Renal cortex interstitium (tissue), 15 donors: Measurements from ENCODE around the gene CR2. TPM values are rescaled to one million over a fixed set of nuclear protein-coding genes. Genes with fewer than 3 reads are reported as not detected.

ENCODE experiments used
- DNase-seq, 11 donors: peaks; one replicate each; pipeline ENCODE4 v3.0.0-alpha.2; 2013; ENCODE audit warnings: low read depth in 9 of 11, low spot score in 4 of 11; ENCODE audit errors: extremely low read depth in 1 of 11
- long read RNA-seq, 16 experiments: transcript quantifications; one replicate each; lab custom pipeline, GENCODE V29; 2026
- polyA plus RNA-seq, 3 donors: library from polyadenylated mRNA; unstranded; fragments of 120-200 nt; gene quantifications; one replicate each; pipeline ENCODE4 v1.2.1, GENCODE V29; 2013; ENCODE audit not compliant: insufficient read length in 3 of 3

CR2 gene
- 1 to 10 TPM in 2 of 3 donors, under 1 TPM in 1; 0.98 to 1.6 (median 1.3) TPM for polyA plus RNA-seq
- long read RNA-seq, donor 1 = 0 reads
- long read RNA-seq, donor 2, full-length matches to known transcripts = 1 of 1 reads
- long read RNA-seq, donor 2, partial matches to known transcripts = 0 of 1 reads
- long read RNA-seq, donor 2, other reads (novel, unspliced or antisense) = 0 of 1 reads
- long read RNA-seq, donor 3 = 0 reads
- long read RNA-seq, donor 4 = 0 reads
- long read RNA-seq, donor 5 = 0 reads
- long read RNA-seq, donor 6 = 0 reads
- long read RNA-seq, donor 7 = 0 reads
- long read RNA-seq, donor 8 = 0 reads
- long read RNA-seq, donor 9 = 0 reads
- long read RNA-seq, donor 10 = 0 reads
- long read RNA-seq, donor 11 = 0 reads
- long read RNA-seq, donor 12 = 0 reads
- long read RNA-seq, donor 13, full-length matches to known transcripts = 1 of 1 reads
- long read RNA-seq, donor 13, partial matches to known transcripts = 0 of 1 reads
- long read RNA-seq, donor 13, other reads (novel, unspliced or antisense) = 0 of 1 reads
- long read RNA-seq, donor 14 = 0 reads
- long read RNA-seq, donor 15 = 0 reads
- long read RNA-seq, donor 16 = 0 reads

GRCh38 chr1:207454046-207454964 lies at the start of gene CR2:
CR2 (plus strand) TSS chr1:207454328; CDS start chr1:207454419, 91 bp downstream.
- peak in 9 of 11 donors; percentile 6 to 49 (median 34) for DNase-seq

GRCh38 chr1:207404849-207405525 lies 49.1 kb upstream of the CR2 start:
- DNase-seq = peak; percentile 15 to 69 (median 46)

GRCh38 chr1:207405814-207406213 lies 48.3 kb upstream of the CR2 start:
- DNase-seq = no peak

GRCh38 chr1:207407655-207408260 lies 46.4 kb upstream of the CR2 start:
- DNase-seq = no peak

- DNase-seq = no peak
Measured at GRCh38 chr1:207412845-207413244, 41.3 kb upstream of the CR2 start.

- no peak for DNase-seq
Measured at GRCh38 chr1:207414606-207415108, 39.5 kb upstream of the CR2 start.

GRCh38 chr1:207417076-207417475 lies 37.1 kb upstream of the CR2 start:
- DNase-seq = no peak

GRCh38 chr1:207418351-207418750 lies 35.8 kb upstream of the CR2 start:
- DNase-seq = no peak

- no peak for DNase-seq
Measured at GRCh38 chr1:207420109-207420508, 34.0 kb upstream of the CR2 start.

- DNase-seq = no peak
Measured at GRCh38 chr1:207421078-207421477, 33.0 kb upstream of the CR2 start.

- no peak for DNase-seq
Measured at GRCh38 chr1:207423560-207424292, 30.4 kb upstream of the CR2 start.

GRCh38 chr1:207424570-207425131 lies 29.5 kb upstream of the CR2 start:
- no peak for DNase-seq

- DNase-seq = no peak
Measured at GRCh38 chr1:207427832-207428585, 26.1 kb upstream of the CR2 start.

- DNase-seq = no peak
Measured at GRCh38 chr1:207428783-207429182, 25.3 kb upstream of the CR2 start.

- no peak for DNase-seq
Measured at GRCh38 chr1:207429963-207430362, 24.2 kb upstream of the CR2 start.

- no peak for DNase-seq
Measured at GRCh38 chr1:207430602-207431001, 23.5 kb upstream of the CR2 start.

- no peak for DNase-seq
Measured at GRCh38 chr1:207431508-207431907, 22.6 kb upstream of the CR2 start.
